HG03280 (cell line): ENCODE data around the gene TMEM176A.
"Not testable (repeated sequence)": the region's sequence is repeated elsewhere in the genome, so short reads cannot be mapped to it uniquely, and the experiment has no call there.

Source experiments
- ATAC-seq: cut with Tn5 transposase; IDR thresholded peaks from one replicate; pipeline ENCODE4 v1.9.1; 2021; ENCODE audit warnings: mild to moderate bottlenecking, moderate library complexity; ENCODE audit not compliant: unreplicated experiment

Gene TMEM176A

DNA sequence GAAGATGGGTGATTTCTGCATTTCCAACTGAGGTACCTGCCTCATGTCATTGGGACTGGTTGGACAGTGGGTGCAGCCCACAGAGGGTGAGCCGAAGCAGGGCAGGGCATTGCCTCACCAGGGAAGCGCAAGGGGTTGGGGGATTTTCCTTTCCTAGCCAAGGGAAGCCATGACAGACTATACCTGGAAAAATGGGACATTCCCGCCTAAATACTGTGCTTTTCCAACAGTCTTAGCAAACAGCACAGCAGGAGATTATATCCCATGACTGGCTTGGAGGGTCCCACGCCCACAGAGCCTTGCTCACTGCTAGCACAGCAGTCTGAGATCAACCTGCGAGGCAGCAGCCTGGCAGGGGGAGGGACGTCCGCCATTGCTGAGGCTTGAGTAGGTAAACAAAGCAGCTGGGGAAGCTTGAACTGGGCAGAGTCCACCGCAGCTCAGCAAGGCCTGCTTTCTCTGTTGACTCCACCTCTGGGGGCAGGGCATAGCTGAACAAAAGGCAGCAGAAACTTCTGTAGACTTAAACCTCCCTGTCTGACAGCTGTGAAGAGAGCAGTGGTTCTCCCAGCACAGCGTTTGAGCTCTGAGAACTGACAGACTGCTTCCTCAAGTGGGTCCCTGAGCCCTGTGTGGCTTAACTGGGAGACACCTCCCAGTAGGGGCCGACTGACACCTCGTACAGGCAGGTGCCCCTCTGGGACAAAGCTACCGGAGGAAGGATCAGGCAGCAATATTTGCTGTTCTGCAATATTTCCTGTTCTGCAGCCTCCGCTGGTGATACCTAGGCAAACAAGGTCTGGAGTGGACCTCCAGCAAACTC, 7.3 kb downstream of the TMEM176A start:
- ATAC-seq = not testable (repeated sequence)

DNA sequence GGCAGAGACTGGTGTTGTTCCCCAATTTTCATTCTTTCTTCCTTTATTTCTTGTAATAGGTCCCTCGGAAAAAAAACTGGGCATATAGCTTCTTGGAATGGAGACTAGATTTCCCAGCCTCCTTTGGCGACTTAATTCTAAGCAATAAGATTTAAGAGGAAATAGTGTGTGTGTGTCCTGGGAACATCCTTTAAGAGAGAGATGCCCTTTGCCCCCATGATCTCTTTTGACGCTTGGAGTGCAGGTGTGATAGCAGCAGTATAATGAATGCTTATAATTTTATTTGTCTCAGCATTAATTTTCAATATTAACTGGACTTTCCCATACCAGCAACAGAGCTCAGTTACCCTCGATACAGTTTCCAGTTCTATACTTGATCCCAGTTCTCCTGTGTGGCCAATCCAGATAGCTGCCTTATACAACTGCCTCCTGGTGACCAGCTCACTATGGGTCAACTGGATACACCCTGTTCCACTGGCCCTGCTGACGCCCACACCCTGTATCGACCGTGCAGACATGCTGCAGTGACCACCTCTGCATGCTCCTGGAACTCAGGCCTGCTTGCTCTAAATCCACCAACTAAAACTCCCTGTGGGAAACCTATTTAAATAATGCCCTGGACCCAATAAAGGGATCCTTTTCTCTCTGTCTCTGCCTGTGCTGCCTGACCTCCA, 13.9 kb downstream of the TMEM176A start:
- ATAC-seq = no peak

DNA sequence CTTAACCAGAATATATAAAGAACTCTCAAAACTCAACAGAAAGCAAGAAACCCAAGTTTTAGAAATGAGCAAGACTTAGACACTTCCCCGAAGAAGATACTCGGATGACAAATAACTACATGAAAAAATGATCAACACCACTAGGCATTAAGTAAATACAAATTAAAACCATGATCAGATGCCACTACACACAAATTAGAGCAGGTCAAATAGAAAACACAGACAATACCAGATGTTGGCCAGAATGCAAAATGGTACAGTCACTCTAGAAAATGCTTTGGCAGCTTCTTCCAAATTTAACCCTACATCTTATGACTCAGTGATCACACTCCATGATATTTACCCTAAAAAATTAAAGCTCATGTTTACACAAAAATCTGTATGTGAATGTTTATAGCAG, 18.4 kb downstream of the TMEM176A start:
- no peak for ATAC-seq

DNA sequence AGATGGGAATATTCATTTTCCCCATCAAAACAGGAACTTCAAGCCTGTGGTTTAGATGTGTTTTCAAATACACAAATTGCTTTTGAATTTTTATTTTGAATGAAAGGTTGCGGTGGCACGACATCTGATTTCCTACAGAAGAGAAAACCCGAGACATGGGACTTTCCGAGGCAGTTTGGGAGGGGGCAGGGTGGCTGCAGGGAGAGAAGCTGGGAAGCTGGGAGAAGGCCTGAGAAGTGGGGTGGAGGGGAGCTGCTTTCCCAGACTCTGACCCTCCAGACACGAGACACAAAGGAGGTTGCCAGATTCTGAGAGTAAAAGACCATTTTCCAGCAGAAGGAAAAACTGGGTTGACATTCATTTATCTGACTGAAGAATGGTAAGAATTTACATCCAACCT, 19.6 kb downstream of the TMEM176A start:
- ATAC-seq = no peak

DNA sequence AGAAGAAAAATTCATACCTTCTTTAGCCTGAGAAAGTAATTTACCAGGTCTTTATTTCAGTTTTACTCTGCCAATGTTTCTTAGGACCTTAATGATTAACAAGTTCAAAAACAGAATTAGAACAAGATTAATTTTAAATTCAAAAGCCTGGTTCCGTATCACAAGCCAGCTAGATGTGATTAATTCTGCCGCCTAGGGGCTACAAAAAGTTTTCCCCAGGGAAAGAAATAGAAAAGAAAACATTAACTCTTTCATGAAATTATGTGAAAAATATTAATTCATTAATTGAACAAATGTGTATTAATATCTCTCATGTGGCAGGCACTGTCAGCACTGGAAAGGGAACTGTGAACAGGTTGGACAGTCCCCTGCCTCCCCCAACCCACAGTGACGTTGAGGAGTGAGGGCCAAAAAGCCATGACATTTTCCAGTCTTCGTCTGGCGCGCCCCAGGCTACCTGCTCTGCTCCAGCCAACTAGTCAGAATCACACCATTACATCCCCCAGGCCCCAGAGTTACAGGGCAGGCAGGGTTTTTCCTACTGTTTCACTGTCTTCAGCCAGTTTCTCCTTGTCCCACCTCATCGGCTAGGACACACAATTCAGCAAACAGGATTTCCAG, 20.1 kb downstream of the TMEM176A start:
- ATAC-seq = no peak

DNA sequence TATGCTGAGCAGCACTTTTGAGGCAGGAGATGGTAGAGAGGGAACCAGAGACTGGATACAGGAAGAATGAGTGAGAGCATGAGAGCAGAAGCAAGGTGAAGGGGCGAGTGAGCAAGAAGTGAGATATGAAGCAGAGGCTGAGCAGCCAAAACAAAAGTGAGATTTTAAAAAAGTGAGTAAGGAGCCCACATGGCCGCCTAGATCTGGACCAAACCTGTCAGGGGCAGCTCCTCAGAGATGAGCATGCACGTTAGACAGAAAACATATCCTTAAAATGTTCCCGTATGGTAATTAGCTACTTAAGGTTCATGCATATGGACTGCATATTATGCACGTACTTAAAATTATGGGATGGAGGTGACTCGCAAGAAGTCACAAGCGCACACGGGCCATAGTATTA, 22.5 kb downstream of the TMEM176A start:
- no peak for ATAC-seq

DNA sequence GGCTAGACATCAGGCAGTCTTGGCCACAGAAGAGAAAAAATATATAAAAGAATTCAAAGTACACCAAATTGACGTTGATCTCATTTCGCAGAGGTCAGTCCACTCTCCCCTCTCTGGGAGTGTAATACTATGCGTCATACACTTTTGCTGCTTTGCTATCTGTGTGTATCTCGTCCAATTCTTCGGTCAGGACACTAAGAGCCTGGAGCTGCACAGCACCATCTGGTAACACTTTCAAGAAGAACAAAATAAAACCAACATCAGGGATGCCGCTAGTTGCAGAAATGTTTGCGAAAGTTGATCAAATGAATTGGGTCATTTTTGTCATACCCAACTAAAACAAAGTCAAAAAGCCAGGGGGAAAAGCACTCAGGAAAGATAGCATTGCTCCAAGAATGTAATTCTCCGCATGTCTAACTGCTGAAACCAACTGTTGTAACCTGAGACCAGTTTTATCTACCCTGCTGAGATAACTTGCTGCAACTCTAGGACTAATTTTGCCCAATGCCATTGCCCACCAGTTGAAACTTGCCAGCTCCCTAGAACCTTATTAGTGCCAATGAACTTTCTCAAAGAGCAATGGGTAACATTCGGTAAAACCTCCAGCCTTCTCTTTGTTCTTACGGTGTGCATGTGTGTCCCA, 23.0 kb downstream of the TMEM176A start:
- ATAC-seq = no peak

DNA sequence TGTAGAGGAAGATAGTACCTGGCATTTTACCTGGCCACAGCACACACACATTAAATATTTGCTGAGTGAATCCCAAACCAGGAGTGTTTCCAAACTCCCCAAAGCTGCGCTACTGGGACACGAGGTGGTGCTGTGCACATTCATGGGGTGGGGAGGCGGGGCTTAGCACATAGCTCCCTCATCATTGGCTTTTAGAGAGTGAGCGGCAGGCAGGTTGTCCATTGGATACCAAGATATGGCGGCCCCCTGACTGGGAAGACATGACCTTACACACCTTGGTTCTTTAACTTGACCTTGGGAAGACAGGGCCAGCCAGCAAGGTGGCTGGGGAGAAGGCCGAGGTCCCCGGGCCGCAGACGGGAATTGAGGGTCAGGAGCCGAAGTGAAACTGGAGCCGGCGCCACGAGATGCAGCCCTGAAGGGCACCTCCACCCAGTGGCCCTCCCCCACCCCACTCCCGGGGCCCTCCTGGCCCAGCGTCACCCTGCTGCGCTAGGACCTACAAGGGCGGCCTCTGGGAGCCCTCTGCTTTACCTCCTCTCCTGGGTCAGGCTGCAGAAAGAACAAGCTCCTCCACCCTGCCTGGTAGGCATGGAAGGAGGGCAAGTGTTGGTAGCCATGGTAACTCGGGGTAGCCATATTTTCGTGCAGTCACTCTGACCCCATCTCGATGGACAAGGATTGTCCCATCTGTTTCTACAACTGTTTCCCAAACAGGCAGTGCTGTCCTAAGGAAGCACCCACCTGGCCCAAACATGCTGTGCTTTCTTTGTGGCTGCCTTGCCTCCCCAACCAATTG, 24.0 kb downstream of the TMEM176A start:
- no peak for ATAC-seq

DNA sequence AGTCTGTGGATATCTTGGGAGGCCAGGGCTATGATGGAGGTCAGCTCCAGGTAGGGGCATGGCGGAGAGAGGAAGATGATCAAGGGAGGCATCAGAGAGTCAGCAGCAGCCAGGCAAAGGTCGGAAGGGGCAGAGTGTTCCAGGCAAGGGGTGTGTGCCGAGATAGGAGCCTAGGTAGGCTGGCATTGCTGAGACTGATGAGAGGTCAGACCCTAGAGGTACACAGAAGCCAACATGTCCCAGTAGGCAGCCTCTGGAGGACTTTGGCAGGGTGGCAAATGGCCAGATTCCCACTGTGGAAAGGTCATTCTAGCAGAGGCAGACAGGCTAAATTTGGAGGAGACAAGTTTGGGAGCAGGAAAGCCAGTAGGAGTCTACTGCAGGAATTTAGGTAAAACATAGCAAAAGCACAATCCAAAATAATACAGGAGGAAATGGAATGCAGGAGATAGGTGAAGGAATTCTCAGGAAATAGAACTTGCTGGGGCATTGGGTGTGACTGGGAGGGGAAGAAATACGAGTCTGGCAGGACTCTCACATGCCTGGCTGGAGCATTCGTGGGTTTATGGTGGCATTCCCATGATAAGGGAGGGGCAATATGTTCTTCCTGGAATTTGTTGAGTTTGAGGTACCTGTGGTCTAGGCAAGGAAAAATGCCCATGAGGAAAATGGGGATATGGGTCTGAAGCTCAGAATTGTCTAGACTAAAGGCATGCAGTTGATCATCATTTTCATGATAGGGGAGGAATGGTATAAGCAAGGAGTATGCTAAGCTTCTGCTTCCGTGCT, 25.7 kb downstream of the TMEM176A start:
- no peak for ATAC-seq

DNA sequence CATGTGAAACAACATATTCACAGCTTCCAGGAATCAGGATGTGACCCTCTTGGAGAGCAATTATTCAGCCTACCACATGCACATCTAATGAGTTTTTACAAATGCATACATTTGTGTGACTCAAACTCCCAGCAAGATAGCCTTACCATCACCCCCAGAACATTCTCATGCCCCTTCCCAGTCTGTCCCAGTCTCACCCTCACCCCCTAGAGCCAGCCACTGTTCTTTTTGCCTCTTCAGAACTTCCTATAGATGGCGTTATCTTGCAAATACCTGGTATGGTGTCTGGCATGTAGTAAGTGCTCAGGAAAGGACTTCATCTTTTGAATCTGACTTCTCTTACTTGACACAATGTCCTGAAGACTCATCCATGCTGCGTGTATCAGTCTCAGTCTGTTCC, 27.8 kb downstream of the TMEM176A start:
- ATAC-seq = no peak

DNA sequence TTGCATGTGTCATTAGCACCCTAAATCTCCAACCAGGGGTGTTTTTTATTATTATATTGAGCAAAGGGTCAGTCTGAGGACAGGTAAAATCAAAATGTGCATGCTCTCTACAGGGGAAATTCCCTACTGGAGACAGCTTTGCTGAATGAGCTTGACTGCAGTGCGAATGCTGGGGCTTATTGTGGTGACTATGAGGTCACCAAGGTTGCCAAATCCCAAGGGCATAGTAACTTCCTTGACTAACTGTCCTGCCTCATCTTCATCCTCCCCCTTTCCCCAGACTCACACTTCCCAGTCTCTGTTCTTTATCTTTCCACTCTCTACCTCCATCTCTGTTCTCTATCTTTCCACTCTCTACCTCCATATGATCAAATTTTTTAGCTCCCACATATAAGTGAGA, 28.9 kb downstream of the TMEM176A start:
- ATAC-seq = no peak

DNA sequence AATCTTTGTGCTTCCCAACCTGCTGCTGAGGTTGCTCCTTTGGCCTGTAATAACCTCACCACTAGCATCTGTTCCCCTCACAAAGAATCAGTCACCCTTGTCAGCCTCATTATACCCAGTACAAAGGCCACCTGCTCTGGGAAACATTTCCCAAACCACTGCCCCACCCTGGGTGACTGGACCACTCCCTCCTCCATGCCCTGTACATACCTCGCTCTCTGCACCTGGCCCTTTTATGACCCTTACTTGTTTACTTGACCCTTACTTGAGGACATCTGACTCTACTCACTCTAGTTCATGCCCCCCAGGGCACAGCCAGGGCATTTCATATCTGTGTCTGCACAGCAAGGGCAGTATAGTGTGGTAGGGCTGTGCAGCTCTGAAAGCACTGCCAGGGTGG, 30.4 kb downstream of the TMEM176A start:
- no peak for ATAC-seq

DNA sequence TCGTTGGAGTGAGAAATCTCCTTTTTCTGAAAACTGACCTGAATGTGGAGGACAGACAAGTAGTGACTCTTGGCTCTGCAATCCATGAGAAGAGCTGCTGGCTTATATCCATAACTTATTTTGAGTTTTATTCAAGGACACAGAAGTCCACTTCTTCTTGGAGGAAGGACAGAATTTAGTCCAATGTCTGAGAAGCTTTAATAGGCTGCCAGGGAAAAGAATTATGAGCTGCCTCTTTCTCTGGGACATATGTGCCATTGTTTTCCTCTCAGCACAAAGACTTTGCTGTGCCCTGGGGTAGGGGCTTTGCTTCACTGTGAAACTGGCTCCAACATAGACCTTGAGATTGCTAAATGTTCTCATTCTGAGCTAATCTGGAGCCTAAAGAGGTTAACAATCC, 31.3 kb downstream of the TMEM176A start:
- ATAC-seq = no peak

DNA sequence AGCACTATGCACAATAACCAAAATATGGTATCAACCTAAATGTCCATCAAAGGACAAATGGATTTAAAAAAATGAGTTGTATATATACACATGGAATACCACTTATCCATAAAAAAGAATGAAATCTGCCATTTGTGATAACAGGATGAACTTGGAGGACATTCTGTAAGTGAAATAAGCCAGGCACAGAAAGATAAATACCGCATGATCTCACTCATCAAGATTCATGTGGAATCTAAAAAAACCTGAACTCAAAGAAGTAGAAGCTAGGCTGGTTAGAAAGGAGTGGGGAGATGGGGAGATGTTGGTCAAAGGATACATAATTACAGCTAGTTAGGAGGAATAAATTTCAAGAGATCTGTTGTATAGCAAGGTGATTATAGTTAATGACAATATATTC, 34.5 kb downstream of the TMEM176A start:
- ATAC-seq = no peak

DNA sequence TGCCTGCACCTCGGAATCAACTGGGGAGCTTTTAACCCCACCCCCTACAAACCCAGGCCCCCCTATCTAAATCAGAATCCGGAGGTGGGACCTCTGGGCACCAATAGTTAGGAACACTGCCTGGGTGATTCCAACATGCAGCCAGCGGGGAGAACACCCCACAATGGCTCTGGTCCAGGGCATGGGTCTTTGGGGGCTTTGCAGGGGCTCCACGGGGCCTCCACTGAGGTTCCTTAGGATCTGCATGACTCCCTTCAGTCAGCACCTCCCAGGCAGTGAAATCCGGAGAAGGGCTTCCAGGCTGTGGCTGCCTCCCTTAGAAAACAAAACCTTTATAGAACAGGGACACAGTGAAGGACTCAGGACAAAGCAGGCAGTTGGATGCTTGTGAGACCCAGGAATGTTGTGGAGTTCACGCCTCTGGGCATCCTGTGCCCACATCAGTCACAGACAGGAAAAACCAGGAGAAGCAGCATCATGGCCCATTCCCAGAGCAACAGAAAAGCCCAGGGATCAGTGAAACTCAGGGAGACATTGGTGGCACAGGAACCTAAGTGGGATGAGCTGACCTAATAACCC, 35.2 kb downstream of the TMEM176A start:
- ATAC-seq = no peak

DNA sequence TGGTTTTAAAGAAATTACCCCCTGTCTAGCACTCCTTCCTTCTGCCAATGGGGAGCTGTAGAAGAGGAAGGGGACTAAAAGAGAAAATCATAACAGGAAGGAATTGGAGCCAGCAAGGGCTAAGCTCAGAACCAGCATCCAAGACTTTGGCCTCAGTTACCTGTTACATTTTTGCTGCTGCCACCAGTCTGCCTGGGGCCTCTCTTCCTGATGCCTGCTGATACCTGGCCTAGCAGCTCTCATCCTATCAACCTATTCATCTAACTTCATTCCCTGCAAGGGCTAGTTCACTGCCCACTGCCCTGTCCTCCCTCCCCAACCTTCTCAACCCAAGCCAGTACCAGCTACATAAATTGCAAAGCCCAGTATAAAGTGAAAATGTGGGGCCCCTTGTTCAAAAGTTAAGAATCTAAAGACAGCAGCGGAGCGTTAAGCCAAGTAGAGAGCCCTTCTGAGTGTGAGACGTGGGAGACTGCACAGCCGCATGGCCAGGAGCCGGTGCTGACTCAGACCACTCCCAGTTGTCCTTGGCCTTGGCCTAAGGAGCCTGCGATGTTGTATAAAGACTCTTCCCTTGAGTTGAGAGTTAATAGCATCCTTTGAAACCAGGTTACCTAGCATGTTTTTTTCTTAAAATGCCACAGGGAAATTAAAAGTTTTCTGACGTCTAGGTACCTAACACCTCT, 38.5 kb downstream of the TMEM176A start:
- no peak for ATAC-seq

DNA sequence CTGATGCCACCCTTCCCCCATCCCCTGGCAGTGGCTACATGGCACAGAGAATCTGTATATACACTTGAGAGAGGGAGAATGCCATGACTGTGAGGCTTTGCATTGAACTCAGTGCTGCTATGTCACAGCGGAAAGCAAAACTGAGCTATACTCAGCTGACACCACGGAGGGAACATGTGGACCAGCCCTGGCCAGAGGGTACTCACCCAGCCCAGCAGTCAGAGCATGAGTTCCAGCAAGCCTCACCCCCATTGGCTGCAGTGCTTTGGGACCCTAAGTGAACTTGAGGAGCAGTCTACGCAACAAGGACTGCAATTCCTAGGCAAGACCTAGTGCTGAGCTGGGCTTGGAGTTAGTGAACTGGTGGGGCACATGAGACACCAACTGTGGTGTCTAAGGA, 41.4 kb downstream of the TMEM176A start:
- no peak for ATAC-seq

DNA sequence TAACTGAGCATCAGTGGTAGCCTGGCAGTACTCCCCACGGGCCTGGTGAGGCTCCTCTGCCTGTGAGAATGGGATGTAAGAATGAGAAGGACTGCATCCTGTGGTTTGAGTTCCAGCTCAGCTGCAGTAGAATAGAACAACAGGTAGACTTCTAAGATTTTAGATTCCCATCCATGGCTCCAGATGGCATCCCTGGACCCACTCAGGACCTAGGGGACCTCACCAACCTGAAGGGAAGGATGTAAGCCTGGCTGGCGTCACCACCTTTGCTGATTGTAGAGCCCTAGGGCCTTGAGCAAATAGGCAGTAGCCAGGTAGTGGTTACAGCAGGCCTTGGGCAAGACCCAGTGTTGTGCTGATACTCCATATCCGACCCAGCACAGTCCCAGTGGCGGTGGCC, 42.1 kb downstream of the TMEM176A start:
- no peak for ATAC-seq

DNA sequence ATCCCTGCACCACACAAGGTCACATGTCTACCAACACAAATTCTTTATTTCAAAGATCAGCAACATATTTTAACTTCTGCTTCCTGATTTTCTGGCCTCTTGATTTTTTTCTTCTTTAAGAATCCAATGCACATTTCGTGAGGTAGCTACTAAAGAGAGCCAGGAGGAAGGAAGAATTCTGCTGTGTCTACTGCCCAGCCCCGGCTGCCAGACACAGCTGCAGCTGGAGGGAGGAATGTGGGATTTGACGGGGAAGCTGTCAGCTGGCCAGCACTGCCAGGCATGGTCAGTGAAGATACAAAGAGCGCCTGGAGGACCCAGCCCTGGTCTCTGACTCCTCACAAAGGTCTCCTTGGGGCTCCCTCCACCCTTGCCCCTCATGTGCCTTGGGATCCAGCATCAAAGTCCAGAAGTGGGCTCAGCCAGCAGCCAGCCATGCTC, 44.9 kb downstream of the TMEM176A start:
- no peak for ATAC-seq
